Endodermal cell (in vitro differentiated cells): ENCODE data around the gene LRRC45. TPM values are rescaled to one million over a fixed set of nuclear protein-coding genes. Genes with fewer than 3 reads are reported as not detected.

Experiments used
- DNase-seq: peaks from one replicate; pipeline ENCODE4 v3.0.0-alpha.2; 2017
- H3K27ac ChIP-seq: 2 replicates; pipeline ENCODE4 v1.5.1; 2013; ENCODE audit warnings: mild to moderate bottlenecking, low read depth, low read length, moderate library complexity
- H3K27me3 ChIP-seq: 2 replicates; pipeline ENCODE4 v1.6.1; 2013; ENCODE audit warnings: mild to moderate bottlenecking, low read length, moderate library complexity; ENCODE audit not compliant: insufficient read depth, control insufficient read depth, poor library complexity, severe bottlenecking
- H3K36me3 ChIP-seq: 2 replicates; pipeline ENCODE4 v1.7.0; 2013; ENCODE audit warnings: mild to moderate bottlenecking, low read length, moderate library complexity; ENCODE audit not compliant: control insufficient read depth, insufficient read depth
- H3K4me1 ChIP-seq: one replicate; pipeline ENCODE4 v1.7.0; 2013; ENCODE audit warnings: low read length; ENCODE audit not compliant: control insufficient read depth, insufficient read depth
- H3K4me3 ChIP-seq: 2 replicates; pipeline ENCODE4 v1.5.1; 2013; ENCODE audit warnings: mild to moderate bottlenecking, low read length, moderate library complexity
- H3K9ac ChIP-seq: 2 replicates; pipeline ENCODE4 v1.6.1; 2013; ENCODE audit warnings: mild to moderate bottlenecking, low read length, moderate library complexity; ENCODE audit not compliant: poor library complexity, severe bottlenecking; ENCODE audit errors: extremely low read depth
- H3K9me3 ChIP-seq: 2 replicates; pipeline ENCODE4 v1.6.1; 2013; ENCODE audit warnings: mild to moderate bottlenecking, low read length, moderate library complexity; ENCODE audit not compliant: control insufficient read depth
- H3K27ac Mint-ChIP-seq: 2 replicates; pipeline ENCODE4 v1.8.0; 2020; ENCODE audit warnings: mixed read lengths
- H3K27me3 Mint-ChIP-seq: 2 replicates; pipeline ENCODE4 v1.8.0; 2021; ENCODE audit warnings: mild to moderate bottlenecking, mixed read lengths; ENCODE audit not compliant: insufficient read depth
- H3K36me3 Mint-ChIP-seq: 2 replicates; pipeline ENCODE4 v1.8.0; 2020; ENCODE audit warnings: low read depth, mixed read lengths
- H3K4me1 Mint-ChIP-seq: 2 replicates; pipeline ENCODE4 v1.8.0; 2020; ENCODE audit warnings: mixed read lengths
- H3K4me3 Mint-ChIP-seq: 2 replicates; pipeline ENCODE4 v1.8.0; 2020; ENCODE audit warnings: mild to moderate bottlenecking, moderate library complexity, mixed read lengths
- H3K9me3 Mint-ChIP-seq: 2 replicates; pipeline ENCODE4 v1.8.0; 2020; ENCODE audit warnings: mild to moderate bottlenecking, mixed read lengths
- WGBS, 2 experiments: methylation state at CpG; one replicate each; pipeline versions ENCODE4 v1.1.5 to v1.1.7; 2013; ENCODE audit warnings: missing lambda C conversion rate in 2 of 2, mixed read lengths in 1 of 2; ENCODE audit not compliant: insufficient coverage in 1 of 2, insufficient read length in 1 of 2; 5-methylcytosine and 5-hydroxymethylcytosine counted together
- total RNA-seq, 2 donors: library from RNA; stranded (reverse); fragmentation: NEBNext Ultra II Directional in 1 of 2; extraction: Animal tissue kit (Norgen Biotek cat#: 25700) in 1 of 2; gene quantifications; 2 replicates in 1 of 2; 3 replicates in 1 of 2; pipeline ENCODE4 v1.2.1, GENCODE V29; 2021
- TF ChIP-seq, protein P1 (sequence below): fragments of 200-600 bp; sonication (generic); conservative IDR thresholded peaks from 2 replicates; pipeline ENCODE4 v1.5.0; 2021; ENCODE audit warnings: antibody characterized with exemption, mild to moderate bottlenecking

The LRRC45 gene
- total RNA-seq, 2 donors from 2014 or later: 35.1 to 38.9 TPM

- no peak for DNase-seq
- Histone ChIP-seq H3K9me3 (no peaks in the 10 kb centered on the region), H3K27me3 (no peaks in the 10 kb centered on the region), H3K4me3 (no peak overlapping the region), H3K27ac (no peak overlapping the region), H3K36me3 (peaks cover 22% of the 10 kb centered on the region), H3K9ac (no peak overlapping the region), H3K4me1 (no peaks in the 10 kb centered on the region)
- Mint-ChIP-seq H3K4me1 (no peaks in the 10 kb centered on the region), H3K4me3 (no peak overlapping the region), H3K27me3 (peaks cover 2% of the 10 kb centered on the region), H3K9me3 (no peaks in the 10 kb centered on the region), H3K27ac (peak overlapping the region; percentile 75), H3K36me3 (peaks cover 23% of the 10 kb centered on the region)
- WGBS, 2 experiments: 95% methylated on average over 11 to 18 of the region's 18 CpGs
- TF ChIP-seq, protein P1, sequence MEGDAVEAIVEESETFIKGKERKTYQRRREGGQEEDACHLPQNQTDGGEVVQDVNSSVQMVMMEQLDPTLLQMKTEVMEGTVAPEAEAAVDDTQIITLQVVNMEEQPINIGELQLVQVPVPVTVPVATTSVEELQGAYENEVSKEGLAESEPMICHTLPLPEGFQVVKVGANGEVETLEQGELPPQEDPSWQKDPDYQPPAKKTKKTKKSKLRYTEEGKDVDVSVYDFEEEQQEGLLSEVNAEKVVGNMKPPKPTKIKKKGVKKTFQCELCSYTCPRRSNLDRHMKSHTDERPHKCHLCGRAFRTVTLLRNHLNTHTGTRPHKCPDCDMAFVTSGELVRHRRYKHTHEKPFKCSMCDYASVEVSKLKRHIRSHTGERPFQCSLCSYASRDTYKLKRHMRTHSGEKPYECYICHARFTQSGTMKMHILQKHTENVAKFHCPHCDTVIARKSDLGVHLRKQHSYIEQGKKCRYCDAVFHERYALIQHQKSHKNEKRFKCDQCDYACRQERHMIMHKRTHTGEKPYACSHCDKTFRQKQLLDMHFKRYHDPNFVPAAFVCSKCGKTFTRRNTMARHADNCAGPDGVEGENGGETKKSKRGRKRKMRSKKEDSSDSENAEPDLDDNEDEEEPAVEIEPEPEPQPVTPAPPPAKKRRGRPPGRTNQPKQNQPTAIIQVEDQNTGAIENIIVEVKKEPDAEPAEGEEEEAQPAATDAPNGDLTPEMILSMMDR: no peak
These were observed 55.3 kb downstream of the LRRC45 start for GRCh38 chr17:82078433-82078832.

DNA sequence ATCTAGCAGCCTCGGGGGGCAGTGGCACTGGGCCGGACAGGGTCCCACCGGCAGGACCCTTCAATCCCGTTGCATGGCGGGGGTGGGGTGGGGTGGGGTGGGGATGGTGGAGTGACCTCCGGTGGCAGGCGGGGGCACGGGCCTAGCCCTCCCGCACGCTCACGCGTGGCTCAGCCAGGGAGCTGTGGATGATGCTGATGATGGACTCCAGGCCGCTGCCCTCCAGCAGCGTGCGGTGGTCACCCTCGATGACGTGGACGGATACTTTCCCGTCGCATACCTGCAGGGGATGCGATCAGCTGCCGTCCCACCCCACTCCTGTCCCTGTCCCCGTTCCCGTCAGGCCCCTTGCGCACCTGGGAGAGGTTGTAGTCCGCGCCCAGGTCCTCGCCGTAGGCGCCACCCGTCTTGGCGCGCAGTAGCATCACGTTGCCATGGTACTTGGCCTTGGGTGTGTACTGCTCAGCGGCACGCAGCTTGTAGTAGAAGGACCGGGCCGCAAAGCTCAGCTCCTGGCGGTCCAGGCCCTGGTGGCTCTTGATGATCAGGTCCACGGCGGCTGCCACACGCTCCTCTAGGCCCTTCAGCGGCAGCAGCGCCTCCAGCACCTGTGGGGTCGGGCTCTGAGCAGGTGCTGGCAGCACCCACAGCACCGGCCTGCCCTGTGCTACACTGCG, 56.0 kb downstream of the LRRC45 start:
- Histone ChIP-seq H3K36me3 (peaks cover 25% of the 10 kb centered on the region), H3K4me3 (no peak overlapping the region), H3K27ac (no peak overlapping the region), H3K9me3 (no peaks in the 10 kb centered on the region), H3K9ac (no peak overlapping the region), H3K4me1 (no peaks in the 10 kb centered on the region), H3K27me3 (no peaks in the 10 kb centered on the region)
- 94 to 97% methylated on average over 35 to 46 of the region's 47 CpGs for WGBS, 2 experiments
- Mint-ChIP-seq H3K36me3 (peaks cover 26% of the 10 kb centered on the region), H3K4me3 (no peak overlapping the region), H3K27me3 (no peaks in the 10 kb centered on the region), H3K27ac (no peak overlapping the region), H3K9me3 (no peaks in the 10 kb centered on the region), H3K4me1 (no peaks in the 10 kb centered on the region)
- no peak for DNase-seq
- TF ChIP-seq, protein P1: no peak

DNA sequence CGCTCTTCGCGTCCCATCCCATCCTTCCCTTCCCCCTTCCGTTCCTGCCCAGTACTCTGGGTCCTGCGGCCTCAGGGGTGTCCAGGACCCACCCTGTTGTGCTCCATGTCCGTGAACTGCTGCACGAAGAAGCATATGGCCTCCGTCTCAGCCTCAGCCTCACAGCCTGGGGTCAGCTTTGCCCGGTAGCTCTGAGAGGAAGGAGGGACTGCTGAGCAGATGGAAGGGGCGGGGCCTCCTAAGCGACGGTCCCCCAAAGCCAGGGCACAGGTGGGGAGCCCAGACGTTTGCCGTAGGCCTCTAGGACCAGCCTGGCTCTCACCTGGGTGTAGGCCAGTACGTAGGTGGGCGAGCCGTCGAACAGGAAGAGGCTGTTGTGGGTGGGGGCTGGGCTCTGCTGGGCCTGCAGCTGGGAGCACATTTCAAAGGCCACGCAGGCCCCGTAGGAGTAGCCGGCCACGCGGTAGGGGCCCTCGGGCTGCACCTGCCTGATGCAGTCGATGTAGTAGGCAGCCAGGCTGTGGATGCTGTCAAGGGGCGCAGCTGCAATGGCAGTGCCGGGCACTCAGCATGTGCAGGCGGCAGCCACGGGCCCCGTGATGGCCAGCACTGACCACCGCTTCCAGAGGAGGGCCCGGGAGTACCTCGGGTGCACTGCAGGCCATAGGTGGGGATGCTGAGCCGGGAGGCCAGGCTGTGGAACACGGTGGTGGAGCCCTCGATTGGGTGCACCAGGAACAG, 57.1 kb downstream of the LRRC45 start:
- no peaks in the 10 kb centered on the region for H3K9me3 ChIP-seq
- TF ChIP-seq, protein P1: no peak
- Mint-ChIP-seq H3K36me3 (peaks cover 30% of the 10 kb centered on the region), H3K27ac (no peak overlapping the region), H3K4me3 (no peak overlapping the region), H3K9me3 (no peaks in the 10 kb centered on the region), H3K27me3 (no peaks in the 10 kb centered on the region), H3K4me1 (no peaks in the 10 kb centered on the region)
- H3K4me1 ChIP-seq: no peaks in the 10 kb centered on the region
- peak overlapping the region; percentile 17 for H3K27ac ChIP-seq
- no peak overlapping the region for H3K4me3 ChIP-seq
- DNase-seq: no peak
- H3K36me3 ChIP-seq: peaks cover 32% of the 10 kb centered on the region
- H3K27me3 ChIP-seq: no peaks in the 10 kb centered on the region
- H3K9ac ChIP-seq: no peak overlapping the region
- 95 to 99% methylated on average over 27 to 36 of the region's 36 CpGs for WGBS, 2 experiments

Other genes starting within 250 kb of the LRRC45 start
- gene GCGR, start 219.2 kb upstream of the LRRC45 start, total RNA-seq: 1 to 10 TPM in 1 of 2 donors, not detected in 1; 4.0 TPM
- 100 to 1,000 TPM; 164 to 183 TPM for gene MCRIP1, start 190.0 kb upstream of the LRRC45 start, total RNA-seq
- not detected for gene PPP1R27, start 188.3 kb upstream of the LRRC45 start, total RNA-seq
- gene P4HB, start 162.8 kb upstream of the LRRC45 start, total RNA-seq: 100 to 1,000 TPM; 493 to 535 TPM
- gene ARHGDIA, start 152.0 kb upstream of the LRRC45 start, total RNA-seq: 100 to 1,000 TPM; 240 to 254 TPM
- 100 to 1,000 TPM; 154 to 170 TPM for gene ALYREF, start 131.7 kb upstream of the LRRC45 start, total RNA-seq
- 100 to 1,000 TPM; 161 to 195 TPM for gene ANAPC11, start 131.6 kb upstream of the LRRC45 start, total RNA-seq
- 1 to 10 TPM; 3.3 to 3.7 TPM for gene NPB, start 121.1 kb upstream of the LRRC45 start, total RNA-seq
- 10 to 100 TPM; 66.8 to 70.9 TPM for gene PCYT2, start 111.9 kb upstream of the LRRC45 start, total RNA-seq
- 10 to 100 TPM; 21.8 to 22.1 TPM for gene SIRT7, start 105.1 kb upstream of the LRRC45 start, total RNA-seq
- 10 to 100 TPM; 39.9 to 54.1 TPM for gene MAFG, start 95.6 kb upstream of the LRRC45 start, total RNA-seq
- gene PYCR1, start 86.0 kb upstream of the LRRC45 start, total RNA-seq: 100 to 1,000 TPM; 104 to 107 TPM
- not detected for gene MYADML2, start 76.1 kb upstream of the LRRC45 start, total RNA-seq
- gene NOTUM, start 62.1 kb upstream of the LRRC45 start, total RNA-seq: 10 to 100 TPM; 12.5 to 26.3 TPM
- gene ASPSCR1, start 45.7 kb upstream of the LRRC45 start, total RNA-seq: 10 to 100 TPM; 50.8 to 65.4 TPM
- gene CENPX, start 427 bp upstream of the LRRC45 start, total RNA-seq: 10 to 100 TPM; 80.0 to 85.0 TPM
- gene RAC3, start 8.4 kb downstream of the LRRC45 start, total RNA-seq: 10 to 100 TPM; 45.7 to 53.9 TPM
- 10 to 100 TPM; 73.8 to 83.6 TPM for gene DCXR, start 14.4 kb downstream of the LRRC45 start, total RNA-seq
- 10 to 100 TPM; 46.3 to 54.5 TPM for gene RFNG, start 28.5 kb downstream of the LRRC45 start, total RNA-seq
- gene GPS1, start 28.6 kb downstream of the LRRC45 start, total RNA-seq: 100 to 1,000 TPM; 152 to 153 TPM
- gene DUS1L, start 42.5 kb downstream of the LRRC45 start, total RNA-seq: 100 to 1,000 TPM in 1 of 2 donors, 10 to 100 TPM in 1; 85.3 to 108 TPM
- 100 to 1,000 TPM; 371 to 498 TPM for gene FASN, start 74.9 kb downstream of the LRRC45 start, total RNA-seq
- 10 to 100 TPM; 61.8 to 82.8 TPM for gene CCDC57, start 189.5 kb downstream of the LRRC45 start, total RNA-seq
- gene SLC16A3, start 205.7 kb downstream of the LRRC45 start, total RNA-seq: 10 to 100 TPM; 31.8 to 39.7 TPM